ENCODE data around the gene GPR37. TPM values are rescaled to one million over a fixed set of nuclear protein-coding genes. Genes with fewer than 3 reads are reported as not detected.
A peak's percentile ranks its signal among the peaks of the same experiment; 100 is the strongest.

The GPR37 gene
- total RNA-seq, 1 donor from 2014 or later = 0.13 TPM

- ATAC-seq (no peak), DNase-seq (ENCODE audit: low spot score) (no peak)
- intact Hi-C loops (cut with DNase I) = no loop called here
Observed at GRCh38 chr7:124781418-124781817, 15.8 kb upstream of the GPR37 start.

GRCh38 chr7:124780608-124781007, 15.0 kb upstream of the GPR37 start:
- intact Hi-C loops (cut with DNase I) = no loop called here
- ATAC-seq = no peak
- DNase-seq (ENCODE audit: low spot score) = no peak

DNA sequence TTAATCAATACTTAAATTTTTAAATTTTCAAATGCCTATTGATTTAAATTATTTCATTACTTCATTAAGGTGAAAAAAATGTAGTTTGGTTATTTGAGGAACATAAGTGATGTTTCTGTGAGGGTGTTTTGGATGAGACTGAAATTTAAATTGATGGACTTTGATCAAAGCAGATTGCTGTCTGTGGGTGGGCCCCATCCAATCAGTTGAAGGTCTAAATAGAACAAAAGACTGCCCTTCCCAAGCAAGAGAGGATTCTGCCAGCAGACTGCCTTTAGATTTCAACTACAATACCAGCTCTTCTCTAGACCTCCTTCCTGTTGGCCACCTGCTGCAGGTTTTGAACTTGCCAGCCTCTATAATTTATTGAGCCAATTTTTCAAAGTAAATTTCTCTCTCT, 14.5 kb upstream of the GPR37 start:
- no peak for DNase-seq (ENCODE audit: low spot score)
- intact Hi-C loops (cut with DNase I) = no loop called here
- ATAC-seq = no peak

- DNase-seq (ENCODE audit: low spot score) = no peak
- no peak for ATAC-seq
- intact Hi-C loops (cut with DNase I) = no loop called here
Observed at GRCh38 chr7:124779620-124780019, 14.0 kb upstream of the GPR37 start.

- ATAC-seq (no peak), DNase-seq (ENCODE audit: low spot score) (no peak)
- intact Hi-C loops (cut with DNase I) = no loop called here
Observed at GRCh38 chr7:124779194-124779593, 13.6 kb upstream of the GPR37 start.

DNA sequence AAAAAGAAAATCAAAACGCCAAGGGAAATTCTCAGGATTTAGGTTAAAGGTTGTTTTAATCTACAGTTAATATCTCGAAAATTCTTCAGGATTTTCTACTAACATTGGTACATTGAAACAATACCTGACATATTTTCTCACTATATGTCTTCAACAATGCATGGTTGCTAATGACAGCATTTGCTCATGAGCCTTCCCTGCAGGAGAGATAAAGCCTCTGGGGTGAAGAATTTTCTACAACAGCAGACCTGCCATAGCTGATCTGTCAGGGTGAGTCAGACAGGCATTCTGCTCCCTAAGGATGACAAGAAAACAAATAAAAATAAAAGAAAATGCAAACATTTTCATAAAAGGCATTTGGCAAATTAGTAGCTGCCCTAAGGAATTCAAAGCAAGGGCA, 11.7 kb upstream of the GPR37 start:
- intact Hi-C loops (cut with DNase I) = no loop called here
- ATAC-seq (no peak), DNase-seq (ENCODE audit: low spot score) (no peak)

DNA sequence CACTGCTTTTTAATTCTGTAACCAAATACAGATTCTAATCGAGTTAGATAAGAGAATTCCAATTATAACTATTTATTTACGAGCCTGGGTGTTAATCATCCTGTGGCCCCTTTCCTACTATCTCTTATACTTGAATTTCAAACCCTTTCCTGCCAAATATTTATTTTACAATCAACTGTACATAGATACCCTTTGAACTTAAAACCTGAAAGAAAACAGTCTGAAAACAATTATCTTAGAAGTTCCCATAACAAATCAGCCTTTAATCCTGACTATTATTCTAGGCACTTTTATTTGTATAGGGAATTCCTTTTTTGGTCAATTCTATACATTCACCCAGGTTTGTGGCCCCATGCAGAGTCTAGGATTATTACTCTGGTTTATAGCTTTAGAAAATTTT, 10.6 kb upstream of the GPR37 start:
- intact Hi-C loops (cut with DNase I) = no loop called here
- DNase-seq (ENCODE audit: low spot score) (no peak), ATAC-seq (no peak)

GRCh38 chr7:124775422-124775821, 9.8 kb upstream of the GPR37 start:
- no peak for ATAC-seq
- no peak for DNase-seq (ENCODE audit: low spot score)
- intact Hi-C loops (cut with DNase I) = no loop called here

DNA sequence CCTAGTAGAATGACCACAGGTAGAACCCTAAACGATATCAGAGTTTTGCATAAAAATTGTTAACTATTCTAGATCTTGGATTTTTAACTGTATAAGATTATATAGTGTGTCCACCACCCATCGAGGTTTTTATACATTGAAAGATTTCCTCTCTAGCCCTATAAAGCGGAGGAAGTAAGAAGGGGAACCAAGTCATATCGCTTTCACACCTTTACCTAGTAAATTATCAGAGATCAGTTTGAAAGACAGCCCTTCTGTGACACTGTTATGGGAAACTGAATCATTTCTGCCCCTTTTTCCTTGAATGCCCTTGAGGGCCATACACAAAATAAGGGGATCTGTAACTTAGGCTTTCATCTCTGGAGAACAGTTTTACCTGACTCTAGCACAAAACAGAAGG, 8.3 kb upstream of the GPR37 start:
- ATAC-seq (no peak), DNase-seq (ENCODE audit: low spot score) (no peak)
- intact Hi-C loops (cut with DNase I) = no loop called here

DNA sequence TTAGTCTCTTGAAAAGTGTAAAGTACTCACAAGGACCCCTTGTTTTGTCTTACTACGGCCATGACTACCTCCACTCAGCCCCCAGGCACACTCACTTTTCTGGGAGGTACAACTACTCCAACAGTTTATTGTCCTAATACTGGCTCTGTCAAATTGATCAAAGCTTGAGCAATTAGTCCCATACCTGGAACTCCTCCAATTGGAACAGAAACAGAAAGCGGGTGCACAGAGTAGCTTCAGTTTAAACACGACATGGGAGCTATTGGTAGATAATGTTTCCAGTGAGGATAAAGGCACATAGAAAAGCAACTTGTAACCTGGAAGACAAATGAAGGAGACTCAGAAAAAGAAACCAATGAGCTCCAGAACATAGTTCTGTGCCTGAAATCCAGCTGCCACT, 7.7 kb upstream of the GPR37 start:
- no peak for DNase-seq (ENCODE audit: low spot score)
- intact Hi-C loops (cut with DNase I) = no loop called here
- ATAC-seq = no peak

DNA sequence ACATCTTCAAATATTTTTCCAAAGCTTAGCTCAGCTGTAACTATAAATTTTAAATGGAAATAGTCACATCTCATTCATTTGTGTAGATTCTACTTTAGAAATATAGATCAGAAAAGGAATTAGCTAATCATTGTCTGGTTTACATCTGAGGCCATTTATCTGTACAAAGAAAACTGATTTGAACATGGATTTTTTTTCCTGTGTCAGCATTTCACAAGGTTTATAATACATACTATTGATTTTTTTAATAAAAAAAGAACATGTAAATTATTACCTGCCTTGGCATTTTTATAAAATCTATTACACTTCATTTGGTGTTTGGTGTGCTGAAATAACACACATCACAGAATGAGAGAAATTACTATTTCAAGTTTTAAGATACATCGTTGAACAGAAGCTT, 3.5 kb upstream of the GPR37 start:
- intact Hi-C loops (cut with DNase I) = no loop called here
- no peak for ATAC-seq
- no peak for DNase-seq (ENCODE audit: low spot score)

DNA sequence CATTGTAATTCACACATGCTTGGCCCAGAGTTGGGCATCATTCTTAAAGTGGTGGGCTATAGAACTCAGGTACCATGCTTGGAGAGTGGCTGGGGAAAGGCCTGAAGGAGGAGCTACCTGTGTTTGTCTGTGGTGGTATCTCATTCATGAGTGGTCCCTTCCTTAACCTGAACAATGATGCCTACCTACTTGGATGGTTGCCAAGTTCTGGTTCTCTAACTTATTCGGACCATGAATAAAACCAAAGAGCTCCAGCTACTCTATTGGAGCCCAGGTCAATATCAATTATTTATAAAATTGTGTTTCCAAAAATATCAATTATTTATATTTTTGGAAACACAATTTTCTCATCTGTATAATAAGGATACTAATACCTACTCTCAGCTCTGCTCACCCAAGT, 2.9 kb upstream of the GPR37 start:
- ATAC-seq (no peak), DNase-seq (ENCODE audit: low spot score) (no peak)
- intact Hi-C loops (cut with DNase I) = no loop called here

- DNase-seq (ENCODE audit: low spot score) (no peak), ATAC-seq (peak; percentile 27)
- intact Hi-C loops (cut with DNase I) = no loop called here
Observed at GRCh38 chr7:124764847-124765400, 668 bp downstream of the GPR37 start.

- no peak for DNase-seq (ENCODE audit: low spot score)
- peak; percentile 16 for ATAC-seq
- intact Hi-C loops (cut with DNase I) = no loop called here
Observed at GRCh38 chr7:124764051-124764846, 1.3 kb downstream of the GPR37 start.

DNA sequence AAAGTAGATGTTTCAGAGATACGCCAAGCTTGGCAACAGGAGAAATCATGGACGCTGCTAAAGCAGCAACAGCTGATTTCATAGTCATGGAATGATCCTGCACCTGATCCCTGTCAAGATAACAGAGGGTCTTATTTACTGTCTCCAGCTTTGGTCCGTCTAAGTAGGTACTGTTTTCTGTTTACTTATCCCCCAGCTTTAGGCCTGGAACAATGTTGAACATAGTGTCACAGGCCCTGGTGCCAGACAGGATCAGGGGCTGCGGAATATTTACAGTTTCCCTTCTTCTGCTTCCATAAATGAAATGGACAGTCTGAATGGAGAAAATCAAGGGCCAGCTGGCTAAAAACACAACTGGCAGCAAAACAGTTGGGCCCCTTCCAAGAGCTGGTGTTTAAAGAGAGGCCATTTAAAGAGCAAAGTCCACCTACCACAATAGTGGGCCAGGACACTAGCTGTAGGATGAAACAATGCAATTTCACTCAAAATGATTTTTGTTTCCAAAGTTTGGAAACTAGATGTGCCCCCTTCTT, 2.9 kb downstream of the GPR37 start:
- intact Hi-C loops (cut with DNase I) = no loop called here
- ATAC-seq (no peak), DNase-seq (ENCODE audit: low spot score) (no peak)

- no peak for ATAC-seq
- no peak for DNase-seq (ENCODE audit: low spot score)
- intact Hi-C loops (cut with DNase I) = no loop called here
Observed at GRCh38 chr7:124761164-124761715, 4.4 kb downstream of the GPR37 start.

GRCh38 chr7:124758327-124758726, 7.3 kb downstream of the GPR37 start:
- intact Hi-C loops (cut with DNase I) = no loop called here

DNA sequence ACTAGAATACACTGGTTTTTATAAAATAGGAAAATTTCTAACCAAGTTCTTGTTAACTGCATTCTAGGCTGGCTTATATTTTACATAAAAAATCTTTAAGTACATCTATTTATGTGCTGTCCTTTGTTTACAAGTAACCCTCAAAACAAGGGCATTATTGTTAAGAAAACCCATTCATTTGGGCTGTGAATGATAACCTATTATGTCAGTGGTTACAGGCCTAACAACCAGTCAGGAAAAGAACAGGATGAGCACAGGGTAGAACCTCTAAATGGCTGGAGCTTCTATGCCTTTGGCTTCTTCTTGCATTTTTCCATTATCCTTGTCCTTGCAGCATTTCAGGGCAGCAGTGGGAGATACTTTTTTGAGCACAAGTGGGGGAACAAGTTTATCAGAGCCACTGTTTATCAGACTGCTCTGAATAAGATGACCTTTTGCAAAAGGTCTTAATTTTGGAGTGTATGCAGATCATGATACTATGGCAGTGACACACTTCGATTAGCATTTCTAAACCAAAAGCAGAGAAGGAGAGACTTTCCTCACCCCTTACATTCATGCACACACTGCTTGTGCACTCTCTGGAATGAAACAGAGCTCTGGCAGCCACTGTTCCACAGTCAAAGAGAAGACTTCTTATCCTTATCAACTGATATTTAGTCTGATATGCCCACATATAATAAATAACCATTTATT, 10.9 kb downstream of the GPR37 start:
- DNase-seq (ENCODE audit: low spot score) (no peak), ATAC-seq (no peak)
- intact Hi-C loops (cut with DNase I) = no loop called here

More at GRCh38 chr7:124758327-124758726, 7.3 kb downstream of the GPR37 start:
- DNase-seq (ENCODE audit: low spot score) (no peak), ATAC-seq (no peak)

GRCh38 chr7:124752310-124752709, 13.3 kb downstream of the GPR37 start:
- no peak for DNase-seq (ENCODE audit: low spot score)
- no peak for ATAC-seq
- intact Hi-C loops (cut with DNase I) = no loop called here

- intact Hi-C loops (cut with DNase I) = no loop called here
- DNase-seq (ENCODE audit: low spot score) (no peak), ATAC-seq (no peak)
Observed at GRCh38 chr7:124751027-124751426, 14.6 kb downstream of the GPR37 start.

All from sciatic nerve (tissue), 2 donors.